ENCODE data around the gene ACTR6. TPM values are rescaled to one million over a fixed set of nuclear protein-coding genes. Genes with fewer than 3 reads are reported as not detected.

Gene ACTR6
- total and polyA plus RNA-seq, 10 of the 15 experiments (the other 5 are each of a cell fraction or from before 2014, with no cell fraction given) = 17.4 to 62.4 (median 40.5) TPM

GRCh38 chr12:100157427-100157821 is 43.2 kb upstream of the ACTR6 start:
- ChIA-PET SMC1A (ENCODE audit: uncharacterized antibody, unreplicated experiment) (no interaction called here), POLR2A (no interaction called here), CTCF (interaction anchor here (0.6 to 1.1 kb wide), 2 partner anchors 29 to 398 kb away, joined by 3 to 5 read pairs; no protein-coding TSS in a partner anchor), RAD21 (ENCODE audit: unreplicated experiment) (no interaction called here)
- H3K36me3 ChIP-seq (ENCODE audit: control insufficient read depth in 2 of 2, insufficient read depth in 2 of 2, low read length in 1 of 2) = no peaks in the 10 kb centered on the region
- H3K4me2 ChIP-seq (ENCODE audit: control insufficient read depth, insufficient read depth) = no peak overlapping the region
- in situ Hi-C loops (cut with MboI) = no loop called here
- H3K27ac ChIP-seq (ENCODE audit: control insufficient read depth, insufficient read depth) = no peak overlapping the region
- H4K20me1 ChIP-seq (ENCODE audit: control insufficient read depth, insufficient read depth) = no peaks in the 10 kb centered on the region
- H3K79me2 ChIP-seq (ENCODE audit: control insufficient read depth, insufficient read depth, low read length) = no peaks in the 10 kb centered on the region
- 77% methylated on average over 8 of the region's 8 CpGs for WGBS (ENCODE audit: insufficient coverage, insufficient replicate concordance, low lambda C conversion rate, missing lambda C conversion rate)
- FAIRE-seq = no peak
- TF ChIP-seq BACH1 (IDR thresholded peaks at IDR 0.05; ENCODE audit: borderline replicate concordance) (no peak), CHD2 (IDR thresholded peaks at IDR 0.05; ENCODE audit: borderline replicate concordance, low read depth, low read length) (no peak), PML (IDR thresholded peaks at IDR 0.05; ENCODE audit: low read length) (no peak), CHD1 (IDR thresholded peaks at IDR 0.05; ENCODE audit: low read depth, low read length) (no peak), MXI1 (IDR thresholded peaks at IDR 0.05; ENCODE audit: low read depth, low read length) (no peak), SMARCA5 (IDR thresholded peaks at IDR 0.05) (no peak), RELA (IDR thresholded peaks at IDR 0.05; ENCODE audit: borderline replicate concordance, partially characterized antibody) (no peak), ZBTB40 (IDR thresholded peaks at IDR 0.05; ENCODE audit: borderline replicate concordance) (no peak), GATAD2B (conservative IDR thresholded peaks at IDR 0.05; ENCODE audit: low read depth) (no peak), SMAD1 (IDR thresholded peaks at IDR 0.05; ENCODE audit: low read depth, partially characterized antibody) (no peak), SRF (IDR thresholded peaks at IDR 0.05; ENCODE audit: low read depth in 2 of 2, low read length in 2 of 2) (no peak), HDAC6 (IDR thresholded peaks at IDR 0.05; ENCODE audit: unreplicated experiment) (no peak), RAD21 (IDR thresholded peaks at IDR 0.05; ENCODE audit: insufficient read depth, low read depth, low read length) (no peak)
- H3K4me1 ChIP-seq (ENCODE audit: control insufficient read depth, insufficient read depth, low read length) = 0 out of 2 replicates have a peak, but pooled peaks cover 3% of the 10 kb centered on the region
- no peak for DNase-seq (ENCODE audit: low read depth, low spot score)
- no peak overlapping the region for H3K4me3 ChIP-seq
- H3K9ac ChIP-seq (ENCODE audit: control insufficient read depth, insufficient read depth, low read length) = no peak overlapping the region
- no peaks in the 10 kb centered on the region for H3K27me3 ChIP-seq (replicated peaks in 1 of 2; ENCODE audit: control insufficient read depth in 2 of 2, insufficient read depth in 2 of 2, low read length in 1 of 2)
- ATAC-seq = no peak
- intact Hi-C loops (cut with micrococcal nuclease; ENCODE audit: unreplicated experiment) = loop anchor here (10.0 kb wide), 1 partner anchor 397 kb away; no protein-coding TSS in a partner anchor
- no peaks in the 10 kb centered on the region for H3K9me3 ChIP-seq (replicated peaks; ENCODE audit: control insufficient read depth, insufficient read depth, low read length)
- BruUV-seq (replicated peaks) = no TSS peak
- H2AFZ ChIP-seq (ENCODE audit: control insufficient read depth, low read depth, low read length) = no peak overlapping the region

Measured in GM12878 (cell line).